Right cardiac atrium (tissue), 5 donors: ENCODE measurements around the gene RERGL. TPM values are rescaled to one million over a fixed set of nuclear protein-coding genes. Genes with fewer than 3 reads are reported as not detected.

ENCODE experiments used
- polyA plus RNA-seq: library from polyadenylated mRNA; stranded (reverse); fragments of 200-250 nt; gene quantifications from one replicate; pipeline ENCODE4 v1.2.3, GENCODE V29; 2013
- total RNA-seq, 4 donors: library from RNA; stranded (reverse); fragmentation: NEBNext Ultra II Directional; extraction: Animal tissue kit (Norgen Biotek cat#: 25700); gene quantifications; one replicate each; pipeline ENCODE4 v1.2.1, GENCODE V29; 2021
- donor health status: healthy with polysubstance abuse.
- donor health status: DM: no; HTN: yes; CAD: no.
- donor health status: DM: no; HTN: no; CAD: no.
- donor health status: DM: no; HTN: yes; CAD: no; lungs with severe emphysema.
- donor health status: DM: yes; HTN: yes; CAD: no.

The RERGL gene
- total and polyA plus RNA-seq, 5 donors: 0.67 to 7.6 (median 2.1) TPM

Other genes starting within 250 kb of the RERGL start
- gene PIK3C2G, start 171.3 kb upstream of the RERGL start, total RNA-seq: not detected
- not detected for gene PIK3C2G, start 171.3 kb upstream of the RERGL start, polyA plus RNA-seq